H1 (cell line): Measurements from ENCODE around the gene PTPRD. TPM values are rescaled to one million over a fixed set of nuclear protein-coding genes. Genes with fewer than 3 reads are reported as not detected.

Experiments
- CTCF ChIA-PET: fragments of 300-600 bp; sonication (Branson Sonifier 250); formaldehyde crosslinking; loops from one replicate; lab custom pipeline; 2021; ENCODE audit not compliant: partially characterized antibody; lab: Charles Lee
- POLR2A ChIA-PET: fragments of 300-600 bp; sonication (Branson Sonifier 250); formaldehyde crosslinking; loops from one replicate; lab custom pipeline; 2021; ENCODE audit warnings: inconsistent platforms; ENCODE audit not compliant: partially characterized antibody; lab: Charles Lee
- DNase-seq, 2 experiments: peaks; one replicate each; pipeline versions ENCODE4 v3.0.0 to v3.0.0-alpha.2; 2010 to 2022; ENCODE audit warnings: low spot score in 2 of 2, low read depth in 1 of 2, mixed read lengths in 1 of 2
- FAIRE-seq: peaks from 2 replicates; lab custom pipeline; 2011; peaks lifted over from hg19 to GRCh38; lab: Jason Lieb, UNC
- H2AFZ ChIP-seq: 2 replicates; pipeline ENCODE4 v1.8.1; 2012; ENCODE audit warnings: low read length, inconsistent platforms
- H2AK5ac ChIP-seq: 2 replicates; pipeline ENCODE4 v1.6.1; 2013; ENCODE audit warnings: low read depth, low read length
- H2BK120ac ChIP-seq: replicated peaks from 2 replicates; pipeline ENCODE3; 2013; ENCODE audit warnings: low read depth, low read length, inconsistent platforms
- H2BK12ac ChIP-seq: 2 replicates; pipeline ENCODE4 v1.6.1; 2013; ENCODE audit warnings: low read depth, low read length
- H2BK15ac ChIP-seq: 2 replicates; pipeline ENCODE4 v1.6.1; 2013; ENCODE audit warnings: low read length
- H2BK20ac ChIP-seq: 2 replicates; pipeline ENCODE4 v1.6.1; 2013; ENCODE audit warnings: low read length
- H2BK5ac ChIP-seq: 2 replicates; pipeline ENCODE4 v1.6.1; 2013; ENCODE audit warnings: low read depth, low read length
- H3K14ac ChIP-seq: 2 replicates; pipeline ENCODE4 v1.6.1; 2013; ENCODE audit warnings: inconsistent platforms; ENCODE audit not compliant: insufficient read length
- H3K18ac ChIP-seq: 2 replicates; pipeline ENCODE4 v1.6.1; 2013; ENCODE audit warnings: low read length; ENCODE audit errors: extremely low read depth
- H3K23ac ChIP-seq: 2 replicates; pipeline ENCODE4 v1.6.1; 2013; ENCODE audit warnings: inconsistent platforms; ENCODE audit not compliant: insufficient read length
- H3K23me2 ChIP-seq: 2 replicates; pipeline ENCODE4 v1.6.1; 2013; ENCODE audit warnings: low read depth, low read length
- H3K27ac ChIP-seq: 2 replicates; pipeline ENCODE4 v1.6.1; 2011; ENCODE audit warnings: low read depth, low read length, inconsistent platforms
- H3K27me3 ChIP-seq, 4 experiments: replicated peaks in 1 of 4; 1 replicate in 1 of 4; 2 replicates in 3 of 4; pipeline versions ENCODE4 v1.6.1 to v1.8.1; 2011 to 2013; ENCODE audit warnings: low read length in 3 of 4, mild to moderate bottlenecking in 3 of 4, inconsistent platforms in 2 of 4, mixed read lengths in 2 of 4, moderate library complexity in 1 of 4; ENCODE audit not compliant: control insufficient read depth in 3 of 4, insufficient read depth in 3 of 4; ENCODE audit errors: extremely low read depth in 1 of 4
- H3K36me3 ChIP-seq, 4 experiments: 2 replicates each; pipeline versions ENCODE4 v1.6.1 to v1.8.1; 2011 to 2013; ENCODE audit warnings: mild to moderate bottlenecking in 4 of 4, low read length in 3 of 4, moderate library complexity in 2 of 4, control low read depth in 1 of 4, inconsistent platforms in 1 of 4; ENCODE audit not compliant: insufficient read depth in 4 of 4, control insufficient read depth in 2 of 4
- H3K4ac ChIP-seq: replicated peaks from 2 replicates; pipeline ENCODE3; 2013; ENCODE audit warnings: low read length, low read depth, mixed read lengths, inconsistent platforms; ENCODE audit not compliant: insufficient read length
- H3K4me1 ChIP-seq, 4 experiments: replicated peaks in 1 of 4; 1 replicate in 1 of 4; 2 replicates in 3 of 4; pipeline versions ENCODE4 v1.6.1 to v1.8.1; 2011 to 2013; ENCODE audit warnings: low read length in 3 of 4, inconsistent platforms in 2 of 4, mixed read lengths in 1 of 4; ENCODE audit not compliant: insufficient read depth in 4 of 4, control insufficient read depth in 3 of 4
- H3K4me2 ChIP-seq, 2 experiments: 2 replicates each; pipeline versions ENCODE4 v1.6.1 to v1.8.1; 2011 to 2013; ENCODE audit warnings: low read depth in 2 of 2, low read length in 2 of 2, control low read depth in 1 of 2, inconsistent platforms in 1 of 2, mild to moderate bottlenecking in 1 of 2; ENCODE audit not compliant: insufficient read depth in 1 of 2
- H3K4me3 ChIP-seq, 4 experiments: fragments of 200-600, 300-600 bp in 1 of 4; sonication (generic), shearing (Covaris generic), sonication (Bioruptor Twin) in 1 of 4; 2 replicates each; pipeline versions ENCODE4 v1.5.1 to v1.8.1; 2011 to 2016; ENCODE audit warnings: low read length in 4 of 4, low read depth in 3 of 4, control low read depth in 2 of 4, inconsistent platforms in 2 of 4, mild to moderate bottlenecking in 2 of 4, mixed read lengths in 1 of 4, moderate library complexity in 1 of 4; ENCODE audit not compliant: insufficient read depth in 2 of 4; ENCODE audit errors: extremely low read depth in 1 of 4
- H3K56ac ChIP-seq: replicated peaks from 2 replicates; pipeline ENCODE3; 2013; ENCODE audit warnings: low read depth, mild to moderate bottlenecking, mixed read lengths, low read length, inconsistent platforms; ENCODE audit not compliant: insufficient read length
- H3K79me1 ChIP-seq: 2 replicates; pipeline ENCODE4 v1.6.1; 2013; ENCODE audit warnings: low read depth, low read length, control low read depth
- H3K79me2 ChIP-seq, 2 experiments: 2 replicates each; pipeline versions ENCODE4 v1.6.1 to v1.8.1; 2012 to 2013; ENCODE audit warnings: low read length in 2 of 2, mild to moderate bottlenecking in 2 of 2, inconsistent platforms in 1 of 2; ENCODE audit not compliant: insufficient read depth in 2 of 2, control insufficient read depth in 1 of 2
- H3K9ac ChIP-seq, 4 experiments: replicated peaks in 1 of 4; 1 replicate in 1 of 4; 2 replicates in 3 of 4; pipeline versions ENCODE4 v1.6.1 to v1.8.1; 2011 to 2013; ENCODE audit warnings: low read depth in 3 of 4, low read length in 3 of 4, control low read depth in 2 of 4, mild to moderate bottlenecking in 2 of 4, moderate library complexity in 2 of 4, inconsistent platforms in 1 of 4; ENCODE audit errors: extremely low read depth in 1 of 4
- H3K9me3 ChIP-seq, 2 experiments: 2 replicates each; pipeline versions ENCODE4 v1.6.1 to v1.8.1; 2012 to 2013; ENCODE audit warnings: mild to moderate bottlenecking in 2 of 2, moderate library complexity in 2 of 2, control low read depth in 1 of 2, inconsistent platforms in 1 of 2, low read depth in 1 of 2, low read length in 1 of 2, mixed read lengths in 1 of 2; ENCODE audit not compliant: insufficient read depth in 2 of 2
- H4K20me1 ChIP-seq, 2 experiments: replicated peaks in 1 of 2; 2 replicates each; pipeline versions ENCODE3 to v1.8.1; 2011 to 2013; ENCODE audit warnings: inconsistent platforms in 2 of 2, low read length in 2 of 2, mild to moderate bottlenecking in 1 of 2; ENCODE audit not compliant: insufficient read depth in 2 of 2, control insufficient read depth in 1 of 2
- H4K5ac ChIP-seq: 2 replicates; pipeline ENCODE4 v1.6.1; 2013; ENCODE audit warnings: low read length, low read depth, mixed read lengths, inconsistent platforms; ENCODE audit not compliant: insufficient read length
- H4K8ac ChIP-seq: 2 replicates; pipeline ENCODE4 v1.8.0; 2013; ENCODE audit warnings: mild to moderate bottlenecking, moderate library complexity, low read length, inconsistent platforms; ENCODE audit not compliant: insufficient read depth; ENCODE audit errors: extremely low read depth
- H4K91ac ChIP-seq: replicated peaks from 2 replicates; pipeline ENCODE3; 2013; ENCODE audit warnings: low read length, mixed read lengths, inconsistent platforms; ENCODE audit not compliant: insufficient read length
- WGBS, 2 experiments: shearing (Covaris generic) in 1 of 2; methylation state at CpG; one replicate each; pipeline versions ENCODE4 v1.1.6 to v1.1.7; 2013 to 2015; ENCODE audit warnings: low lambda C conversion rate in 2 of 2, mixed read lengths in 2 of 2, inconsistent platforms in 1 of 2, low coverage in 1 of 2, missing lambda C conversion rate in 1 of 2; ENCODE audit not compliant: insufficient replicate concordance in 2 of 2, insufficient coverage in 1 of 2, insufficient read length in 1 of 2; ENCODE audit errors: extremely low coverage in 1 of 2, missing lambda C conversion rate in 1 of 2; 5-methylcytosine and 5-hydroxymethylcytosine counted together
- polyA plus RNA-seq, 7 experiments: library from polyadenylated mRNA; depleted of rRNA in 3 of 7; stranded (reverse) in 5 of 7; unstranded in 2 of 7; fragments of >200 nt in 5 of 7; fragments of 200-250 nt in 2 of 7; gene quantifications; 1 replicate in 5 of 7; 2 replicates in 1 of 7; 4 replicates in 1 of 7; pipeline versions ENCODE4 v1.2.1 to v1.2.3, GENCODE V29; 2011 to 2013; ENCODE audit warnings: missing spikeins in 2 of 7, mixed read lengths in 2 of 7
- total RNA-seq: library from RNA; stranded (reverse); fragmentation: NEBNext Ultra II Directional; extraction: Animal tissue kit (Norgen Biotek cat#: 25700); gene quantifications from 2 replicates; pipeline ENCODE4 v1.2.1, GENCODE V29; 2021

Gene PTPRD
- total and polyA plus RNA-seq, 2 of the 8 experiments (the other 6 are each of a cell fraction or from before 2014, with no cell fraction given): 17.2 to 77.0 TPM

DNA sequence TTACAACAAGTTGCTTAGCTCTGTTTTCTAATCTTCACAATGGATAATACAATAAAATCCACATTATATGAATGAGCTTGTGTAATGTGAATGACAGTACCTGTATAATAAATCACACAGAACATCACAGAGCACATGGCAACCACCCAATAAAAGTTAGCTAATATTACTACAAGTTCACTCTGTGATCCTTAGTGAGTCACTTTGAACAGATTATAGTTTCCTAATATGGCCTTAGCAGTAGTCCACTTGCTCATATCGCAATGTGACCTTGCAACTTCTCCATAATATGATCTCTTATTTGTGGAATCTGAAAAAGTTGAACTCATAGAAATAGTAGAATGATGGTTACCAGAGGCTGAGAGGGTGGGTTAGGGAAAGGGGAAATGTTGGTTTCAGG, 361.3 kb downstream of the PTPRD start:
- CTCF ChIA-PET: interaction anchor here (0.7 kb wide), 1 partner anchor 18 kb away, joined by 3 read pairs; no protein-coding TSS in a partner anchor

More for the DNA sequence above, 361.3 kb downstream of the PTPRD start:
- H3K27me3 ChIP-seq: no peaks in the 10 kb centered on the region
- no peak overlapping the region for H2BK5ac ChIP-seq
- no peak overlapping the region for H3K23ac ChIP-seq
- no peaks in the 10 kb centered on the region for H4K20me1 ChIP-seq
- H3K23me2 ChIP-seq: no peaks in the 10 kb centered on the region
- no peak overlapping the region for H2BK12ac ChIP-seq
- H4K91ac ChIP-seq: no peak overlapping the region
- no peak overlapping the region for H3K9ac ChIP-seq
- no peak overlapping the region for H4K8ac ChIP-seq
- no peak overlapping the region for H2BK15ac ChIP-seq
- H3K4me2 ChIP-seq: no peak overlapping the region
- H3K14ac ChIP-seq: no peak overlapping the region
- no peak for FAIRE-seq
- WGBS, 2 experiments: 92% methylated on average over 1 of the region's 1 CpG; no CpG with 5 or more reads in 1 of the 2 experiments
- H3K36me3 ChIP-seq: no peaks in the 10 kb centered on the region
- POLR2A ChIA-PET: no interaction called here
- no peak overlapping the region for H2BK20ac ChIP-seq
- no peak overlapping the region for H3K27ac ChIP-seq
- no peak overlapping the region for H3K4ac ChIP-seq
- no peak overlapping the region for H3K18ac ChIP-seq
- no peaks in the 10 kb centered on the region for H3K79me1 ChIP-seq
- H3K56ac ChIP-seq: no peak overlapping the region
- no peak overlapping the region for H2BK120ac ChIP-seq
- H3K4me3 ChIP-seq: no peak overlapping the region
- no peak overlapping the region for H2AK5ac ChIP-seq
- H3K9me3 ChIP-seq: no peaks in the 10 kb centered on the region
- H2AFZ ChIP-seq: no peak overlapping the region
- no peak overlapping the region for H4K5ac ChIP-seq
- no peak for DNase-seq
- H3K79me2 ChIP-seq: no peaks in the 10 kb centered on the region
- H3K4me1 ChIP-seq: no peaks in the 10 kb centered on the region
